A549 (cell line): ENCODE results near the gene SH3PXD2B.

Experiments
- CBX2 ChIP-seq: fragments of 200-600 bp; sonication (generic); IDR thresholded peaks from 2 replicates; pipeline ENCODE4 v1.6.1; 2016; ENCODE audit warnings: low read depth, mild to moderate bottlenecking, borderline replicate concordance
- CEBPB ChIP-seq, 2 experiments: fragments of >200 bp in 1 of 2; sonication (Bioruptor Twin) in 1 of 2; formaldehyde crosslinking in 1 of 2; IDR thresholded peaks; 2 replicates each; pipeline ENCODE4 v1.6.1; 2012 to 2016
- CTCF ChIP-seq: fragments of >200 bp; sonication (Bioruptor Twin); formaldehyde crosslinking; IDR thresholded peaks from 3 replicates; pipeline ENCODE4 v1.5.1; 2016
- MYC ChIP-seq: IDR thresholded peaks from 2 replicates; pipeline ENCODE4 v1.6.1; 2012; ENCODE audit warnings: mild to moderate bottlenecking, inconsistent platforms, low read length, improper control_type of control experiment, borderline replicate concordance
- PHF8 ChIP-seq: fragments of 200-600 bp; sonication (generic); IDR thresholded peaks from 2 replicates; pipeline ENCODE4 v1.6.1; 2016; ENCODE audit warnings: low read depth, mild to moderate bottlenecking, antibody characterized with exemption, moderate library complexity, borderline replicate concordance
- POLR2A ChIP-seq: IDR thresholded peaks from 2 replicates; pipeline ENCODE4 v1.6.1; 2012; ENCODE audit warnings: mild to moderate bottlenecking, low read length
- RAD21 ChIP-seq, 2 experiments: fragments of >200 bp in 1 of 2; sonication (Bioruptor Twin) in 1 of 2; formaldehyde crosslinking in 1 of 2; IDR thresholded peaks in 1 of 2; conservative IDR thresholded peaks in 1 of 2; 2 replicates in 1 of 2; 3 replicates in 1 of 2; pipeline ENCODE4 v1.6.1; 2012 to 2018; ENCODE audit warnings: inconsistent platforms in 1 of 2
- RCOR1 ChIP-seq: fragments of 150-350 bp; IDR thresholded peaks from 2 replicates; pipeline ENCODE4 v1.6.1; 2014; ENCODE audit warnings: antibody characterized with exemption, low read length, low read depth

GRCh38 chr5:172448999-172449398 lies 5.3 kb downstream of the SH3PXD2B start:
- TF ChIP-seq CTCF: no peak
- no peak for TF ChIP-seq POLR2A
- no peak for TF ChIP-seq RCOR1
- no peak for TF ChIP-seq MYC
- TF ChIP-seq RAD21 (conservative IDR thresholded peaks at IDR 0.05 in 1 of 2, IDR thresholded peaks at IDR 0.05 in 1 of 2): no peak
- no peak for TF ChIP-seq CEBPB (IDR thresholded peaks at IDR 0.05)
- no peak for TF ChIP-seq CBX2
- TF ChIP-seq PHF8: no peak
